ENCODE results near the gene VAV2. TPM values are rescaled to one million over a fixed set of nuclear protein-coding genes. Genes with fewer than 3 reads are reported as not detected.
A peak's percentile ranks its signal among the peaks of the same experiment; 100 is the strongest.

VAV2 gene
- total RNA-seq, 2 experiments from 2014 or later = 11.0 to 27.8 TPM

DNA sequence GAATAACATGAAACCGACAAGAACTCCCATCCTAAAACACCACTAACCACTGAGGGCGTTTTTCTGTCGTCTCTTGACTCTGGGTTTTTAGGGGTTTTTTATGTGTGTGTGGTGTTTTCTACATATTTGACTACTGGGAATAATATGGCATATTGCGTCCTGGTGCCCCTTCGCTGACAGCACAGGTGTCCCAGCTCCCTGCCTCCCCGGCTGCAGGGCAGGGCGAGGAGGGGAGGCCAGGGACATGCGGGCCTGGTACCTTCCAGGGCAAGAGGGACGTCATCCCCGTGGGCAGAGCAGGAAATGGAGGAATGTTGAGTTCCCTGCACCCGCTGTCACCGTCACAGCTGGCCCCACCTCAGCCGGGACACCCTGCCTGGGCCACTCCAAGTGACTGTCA lies 34.8 kb downstream of the VAV2 start:
- Histone ChIP-seq H2AFZ (ENCODE audit: low read length) (no peak overlapping the region), H3K4me2 (ENCODE audit: low read length) (peak overlapping the region; percentile 94), H3K27ac (ENCODE audit: low read depth, low read length, poor library complexity, severe bottlenecking) (peak overlapping the region; percentile 93), H3K4me3 (ENCODE audit: low read depth, low read length, poor library complexity, severe bottlenecking) (peak overlapping the region; percentile 64), H3K4me1 (ENCODE audit: insufficient read depth, low read length, poor library complexity, severe bottlenecking) (peaks cover 83% of the 10 kb centered on the region), H3K36me3 (ENCODE audit: insufficient read depth, low read length) (no peaks in the 10 kb centered on the region), H3K9me3 (ENCODE audit: low read length) (no peaks in the 10 kb centered on the region), H4K20me1 (ENCODE audit: insufficient read depth, low read length) (no peaks in the 10 kb centered on the region), H3K79me2 (ENCODE audit: insufficient read depth, low read depth, low read length) (peaks cover 29% of the 10 kb centered on the region; the same call in 1 of the 2 replicates), H3K9me2 (ENCODE audit: insufficient read depth, low read length) (no peaks in the 10 kb centered on the region)
- CTCF ChIA-PET (ENCODE audit: unreplicated experiment) = no interaction called here
- peak; percentile 16 for DNase-seq (ENCODE audit: low spot score)
- TF ChIP-seq, protein P1, sequence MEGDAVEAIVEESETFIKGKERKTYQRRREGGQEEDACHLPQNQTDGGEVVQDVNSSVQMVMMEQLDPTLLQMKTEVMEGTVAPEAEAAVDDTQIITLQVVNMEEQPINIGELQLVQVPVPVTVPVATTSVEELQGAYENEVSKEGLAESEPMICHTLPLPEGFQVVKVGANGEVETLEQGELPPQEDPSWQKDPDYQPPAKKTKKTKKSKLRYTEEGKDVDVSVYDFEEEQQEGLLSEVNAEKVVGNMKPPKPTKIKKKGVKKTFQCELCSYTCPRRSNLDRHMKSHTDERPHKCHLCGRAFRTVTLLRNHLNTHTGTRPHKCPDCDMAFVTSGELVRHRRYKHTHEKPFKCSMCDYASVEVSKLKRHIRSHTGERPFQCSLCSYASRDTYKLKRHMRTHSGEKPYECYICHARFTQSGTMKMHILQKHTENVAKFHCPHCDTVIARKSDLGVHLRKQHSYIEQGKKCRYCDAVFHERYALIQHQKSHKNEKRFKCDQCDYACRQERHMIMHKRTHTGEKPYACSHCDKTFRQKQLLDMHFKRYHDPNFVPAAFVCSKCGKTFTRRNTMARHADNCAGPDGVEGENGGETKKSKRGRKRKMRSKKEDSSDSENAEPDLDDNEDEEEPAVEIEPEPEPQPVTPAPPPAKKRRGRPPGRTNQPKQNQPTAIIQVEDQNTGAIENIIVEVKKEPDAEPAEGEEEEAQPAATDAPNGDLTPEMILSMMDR (conservative IDR thresholded peaks at IDR 0.05; ENCODE audit: low read length) = no peak
- no peak for TF ChIP-seq EZH2phosphoT487 (IDR thresholded peaks at IDR 0.05; ENCODE audit: borderline replicate concordance, low read depth, low read length)
- BruUV-seq (replicated peaks) = no TSS peak
- POLR2A ChIA-PET = interaction anchor here (3.9 kb wide), 1 partner anchor 12 kb away, joined by 46 read pairs; no protein-coding TSS in a partner anchor
- intact Hi-C loops (cut with micrococcal nuclease; ENCODE audit: unreplicated experiment) = no loop called here

- peaks cover 29% of the 10 kb centered on the region; the same call in 1 of the 2 replicates for H3K79me2 ChIP-seq (ENCODE audit: insufficient read depth, low read depth, low read length)
- peaks cover 76% of the 10 kb centered on the region for H3K4me1 ChIP-seq (ENCODE audit: insufficient read depth, low read length, poor library complexity, severe bottlenecking)
- H3K4me3 ChIP-seq (ENCODE audit: low read depth, low read length, poor library complexity, severe bottlenecking) = peak overlapping the region; percentile 64
- H2AFZ ChIP-seq (ENCODE audit: low read length) = no peak overlapping the region
- H4K20me1 ChIP-seq (ENCODE audit: insufficient read depth, low read length) = no peaks in the 10 kb centered on the region
- no peaks in the 10 kb centered on the region for H3K36me3 ChIP-seq (ENCODE audit: insufficient read depth, low read length)
- intact Hi-C loops (cut with micrococcal nuclease; ENCODE audit: unreplicated experiment) = no loop called here
- H3K4me2 ChIP-seq (ENCODE audit: low read length) = peak overlapping the region; percentile 94
- ChIA-PET POLR2A (interaction anchor here (0.8 to 3.9 kb wide), 5 partner anchors 11 to 975 kb away, joined by 3 to 46 read pairs (median 5); no protein-coding TSS in a partner anchor), CTCF (ENCODE audit: unreplicated experiment) (interaction anchor here (0.7 kb wide), 1 partner anchor 154 kb away, joined by 4 read pairs; no protein-coding TSS in a partner anchor)
- BruUV-seq (replicated peaks) = no TSS peak
- H3K27ac ChIP-seq (ENCODE audit: low read depth, low read length, poor library complexity, severe bottlenecking) = peak overlapping the region; percentile 93
- DNase-seq (ENCODE audit: low spot score) = peak; percentile 58
- TF ChIP-seq, protein P1 (conservative IDR thresholded peaks at IDR 0.05; ENCODE audit: low read length) = no peak
- TF ChIP-seq EZH2phosphoT487 (IDR thresholded peaks at IDR 0.05; ENCODE audit: borderline replicate concordance, low read depth, low read length) = no peak
- H3K9me2 ChIP-seq (ENCODE audit: insufficient read depth, low read length) = no peaks in the 10 kb centered on the region
- H3K9me3 ChIP-seq (ENCODE audit: low read length) = no peaks in the 10 kb centered on the region
Measured at GRCh38 chr9:133956520-133957076, 35.5 kb downstream of the VAV2 start.
